Kidney tubule cell (primary cell): ENCODE results near the gene MAML3.

ENCODE experiments used
- DNase-seq: peaks from one replicate; pipeline ENCODE4 v3.0.0-alpha.2; 2018; ENCODE audit warnings: low spot score

MAML3 gene

DNA sequence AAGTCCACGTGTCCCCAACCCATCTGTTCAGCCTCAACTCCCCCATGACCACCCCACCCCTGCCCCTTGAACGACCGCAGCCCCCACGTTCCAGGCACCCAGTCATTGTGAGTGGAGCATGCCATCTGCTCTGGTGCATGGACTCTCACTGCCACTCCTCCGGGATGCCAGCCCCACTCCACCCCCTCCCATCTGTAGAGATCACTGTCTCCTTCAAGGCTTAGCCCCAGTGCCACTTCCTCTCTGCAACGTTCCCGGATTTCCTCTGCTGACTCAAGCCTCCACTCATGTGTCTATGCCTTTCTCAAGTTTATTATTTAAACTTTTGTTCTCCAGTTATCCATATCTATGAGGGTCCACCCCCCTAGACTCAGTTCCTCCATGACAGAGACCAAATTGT is 54.0 kb downstream of the MAML3 start:
- peak; percentile 35 for DNase-seq

DNA sequence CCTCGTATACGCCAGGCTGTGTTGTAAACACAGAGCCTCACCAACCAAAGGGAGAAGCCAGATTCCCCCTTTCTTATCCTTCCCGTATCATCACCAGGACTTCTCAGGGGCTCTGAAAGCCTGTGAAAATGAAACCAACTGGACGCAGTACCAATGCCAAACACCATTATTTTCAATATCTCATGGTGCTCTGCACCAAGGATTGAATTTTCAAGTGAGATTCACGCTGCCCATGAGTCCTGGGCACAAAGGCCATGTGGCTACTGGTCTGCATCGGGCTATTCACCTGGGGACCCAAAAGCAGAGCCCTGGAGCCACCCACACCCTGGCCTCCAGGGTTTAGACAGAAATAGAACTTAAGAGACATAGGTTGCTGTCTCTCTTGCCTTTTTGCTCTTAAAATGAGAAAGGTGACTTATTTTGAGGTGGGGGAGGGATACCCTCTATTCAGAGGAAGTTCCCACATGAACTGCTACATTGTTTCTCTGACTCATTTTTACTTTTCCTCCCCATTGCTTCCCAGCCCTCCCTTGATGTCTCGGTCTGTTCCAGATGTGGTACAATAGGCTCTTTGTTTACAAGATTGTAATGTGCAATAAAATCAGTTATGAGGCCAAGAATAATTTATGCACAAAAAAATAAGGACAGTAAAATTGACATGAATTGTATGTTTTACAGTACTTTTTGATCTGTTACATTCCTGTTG is 55.4 kb downstream of the MAML3 start:
- peak; percentile 76 for DNase-seq

DNA sequence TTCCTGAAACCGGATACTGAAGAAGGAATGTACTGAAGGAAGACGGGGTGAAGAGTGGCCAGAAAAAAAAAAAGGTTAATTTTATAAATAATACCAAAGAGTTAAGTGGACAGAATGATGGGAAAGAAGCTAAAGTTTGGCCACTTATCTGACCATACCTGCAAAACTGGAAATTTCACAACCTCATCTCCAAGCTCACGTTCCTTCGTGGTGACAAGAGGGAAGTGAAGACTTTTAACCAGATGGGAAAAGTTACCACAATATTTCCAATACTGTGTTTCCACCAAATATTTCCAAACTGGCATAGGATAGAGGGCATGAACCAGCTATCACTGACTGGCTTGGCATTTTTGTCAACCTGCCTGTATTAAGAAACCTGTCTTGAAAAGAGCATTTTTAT is 56.4 kb downstream of the MAML3 start:
- DNase-seq, result no peak

DNA sequence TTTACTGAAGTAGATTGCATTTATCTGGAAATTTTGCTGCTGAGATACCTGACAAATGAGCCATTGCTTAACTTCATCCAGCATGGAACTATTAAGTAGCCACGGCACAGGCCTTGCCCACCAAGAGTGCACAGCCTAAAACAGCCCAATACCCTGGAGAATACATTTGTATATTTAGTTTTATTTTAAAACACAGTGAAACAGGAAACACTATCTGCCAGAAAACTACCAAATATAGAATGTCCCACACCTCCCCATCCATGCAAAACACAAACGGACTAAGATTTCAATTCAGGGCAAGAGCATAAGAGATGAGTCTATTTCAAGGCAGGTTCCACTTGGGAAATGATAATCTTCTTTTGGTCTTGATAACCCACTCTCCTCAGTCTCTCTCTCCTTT is 57.1 kb downstream of the MAML3 start:
- no peak for DNase-seq

DNA sequence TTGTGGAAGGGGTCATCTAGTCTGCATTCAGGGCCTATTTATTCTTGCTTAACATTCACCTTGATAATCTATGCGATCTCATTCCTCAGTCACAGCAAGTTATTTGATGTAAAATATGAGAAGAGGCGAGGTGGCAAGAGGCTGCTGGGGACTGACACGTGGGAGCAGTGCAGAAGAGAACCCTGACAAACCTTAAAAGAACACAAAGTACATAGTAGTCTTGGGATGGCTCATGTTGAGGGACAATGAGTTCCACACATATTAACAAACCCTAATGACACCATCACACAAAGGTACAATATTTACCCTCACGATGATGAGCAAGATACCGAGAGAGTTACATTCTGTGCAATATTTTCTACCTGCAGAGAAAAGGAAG is 57.5 kb downstream of the MAML3 start:
- DNase-seq, result no peak

DNA sequence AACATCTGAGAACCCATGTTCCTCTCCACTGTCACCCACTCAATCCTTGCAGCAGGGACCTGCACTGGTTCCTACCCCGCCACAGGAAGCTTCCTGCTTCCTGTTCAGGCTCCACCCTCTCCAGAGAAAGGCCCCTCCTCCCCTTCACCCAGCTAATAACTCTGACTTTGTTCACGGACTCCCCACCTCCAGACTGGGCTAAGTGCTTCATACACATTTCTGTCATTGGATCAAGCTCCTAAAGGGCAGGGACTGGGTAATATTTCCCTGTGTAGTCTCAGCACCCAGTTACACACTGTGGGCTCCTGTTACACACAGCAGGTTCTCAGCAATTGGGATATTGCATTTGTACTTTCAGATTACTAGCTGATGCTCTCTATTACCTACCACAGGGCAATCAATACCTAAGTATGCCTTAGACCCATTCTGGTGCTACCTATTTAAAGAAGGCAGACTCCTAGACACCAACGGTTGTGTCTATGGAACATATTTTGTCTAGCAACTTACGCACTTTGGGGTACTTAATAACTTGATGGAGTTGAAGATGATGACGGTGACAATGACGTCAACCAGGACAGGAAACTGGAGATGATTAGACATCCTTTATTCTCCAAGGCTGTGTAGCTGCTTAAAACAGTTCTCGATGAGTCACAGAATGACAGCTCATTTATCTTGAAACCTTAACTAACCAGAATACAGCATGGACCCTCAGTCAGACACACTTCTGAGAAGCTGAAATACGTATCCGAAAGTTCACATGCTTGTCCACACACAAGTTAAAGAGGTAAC is 58.1 kb downstream of the MAML3 start:
- DNase-seq, result peak; percentile 81

DNA sequence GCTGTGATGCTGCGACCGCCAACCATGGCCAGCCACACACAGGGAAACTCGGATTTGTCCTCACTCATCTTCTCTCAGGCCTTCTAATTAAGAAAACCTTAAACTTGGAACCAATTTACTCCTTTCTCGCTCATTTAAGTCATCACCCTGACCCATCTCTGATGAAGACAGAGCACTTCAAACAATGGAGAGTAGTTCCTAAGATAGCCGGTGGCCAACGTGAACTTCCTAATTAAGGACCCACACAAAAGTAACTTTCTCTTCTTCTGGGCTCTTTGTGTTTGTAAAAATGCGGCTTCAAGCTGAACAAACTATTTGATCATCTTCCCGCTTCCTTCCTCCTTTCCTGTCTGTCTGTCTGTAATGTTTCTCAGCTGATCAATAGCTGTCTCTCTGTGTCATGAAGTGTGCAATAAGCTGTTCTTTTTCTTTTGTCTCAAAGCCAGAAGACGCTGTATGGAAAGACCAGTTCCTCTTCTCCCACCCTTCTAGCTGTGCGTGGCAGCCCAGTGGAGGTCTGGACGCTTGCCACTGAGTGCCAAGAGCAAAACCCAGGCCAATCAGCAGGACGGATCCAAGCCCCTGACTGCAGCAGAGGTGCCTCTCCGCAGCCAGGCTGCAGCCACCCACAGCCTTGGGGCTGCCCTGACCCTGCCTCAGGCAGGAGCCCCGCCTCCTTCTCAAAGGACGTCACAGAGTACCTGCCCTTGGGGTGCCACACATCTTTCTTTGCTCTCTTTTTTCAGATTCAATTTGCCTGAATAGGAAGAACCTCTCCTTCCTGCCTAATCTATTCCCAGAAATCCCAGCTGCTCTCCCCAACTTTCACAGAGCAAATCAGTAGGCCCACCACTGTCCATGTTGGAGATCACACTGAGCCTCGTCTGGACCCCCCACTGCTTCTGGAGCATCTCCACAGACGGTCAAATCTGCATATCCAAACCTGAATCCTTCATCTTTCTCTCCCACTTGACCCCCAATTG is 59.3 kb downstream of the MAML3 start:
- no peak for DNase-seq

DNA sequence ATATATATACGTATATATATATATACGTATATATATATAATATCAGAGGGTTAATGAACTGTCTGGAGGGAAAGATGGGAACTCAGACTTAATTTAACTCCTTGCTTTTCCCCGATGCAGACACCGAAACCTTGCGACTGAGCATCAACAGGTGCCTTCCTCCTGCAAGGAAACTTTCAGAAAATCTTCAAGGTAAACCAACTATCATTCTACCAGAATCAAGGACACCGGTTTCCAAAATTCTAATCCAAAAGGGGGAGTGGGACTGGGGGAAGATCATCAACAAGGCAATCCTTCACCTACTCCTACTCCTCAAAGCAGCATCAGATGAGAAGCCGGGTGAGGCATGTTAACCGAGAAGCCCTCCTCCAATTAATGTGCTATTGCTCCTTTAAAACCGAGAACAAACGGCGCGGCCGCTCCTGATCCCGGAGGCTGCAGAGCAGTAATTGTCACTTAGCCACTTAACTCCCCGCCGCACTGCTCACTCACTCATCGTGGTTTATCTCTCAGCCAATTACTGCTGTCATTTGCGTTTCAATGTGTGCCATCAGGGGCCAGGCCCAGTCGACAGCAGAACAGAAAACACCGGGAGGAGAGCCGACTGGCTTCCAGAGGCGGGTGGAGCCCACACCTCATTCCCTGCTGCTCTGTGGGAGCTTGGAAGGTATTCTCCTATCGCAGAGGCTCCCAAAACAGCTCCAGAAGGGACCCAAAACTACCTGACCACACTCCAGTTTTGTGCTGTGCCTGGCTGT is 61.7 kb downstream of the MAML3 start:
- DNase-seq, result no peak

DNA sequence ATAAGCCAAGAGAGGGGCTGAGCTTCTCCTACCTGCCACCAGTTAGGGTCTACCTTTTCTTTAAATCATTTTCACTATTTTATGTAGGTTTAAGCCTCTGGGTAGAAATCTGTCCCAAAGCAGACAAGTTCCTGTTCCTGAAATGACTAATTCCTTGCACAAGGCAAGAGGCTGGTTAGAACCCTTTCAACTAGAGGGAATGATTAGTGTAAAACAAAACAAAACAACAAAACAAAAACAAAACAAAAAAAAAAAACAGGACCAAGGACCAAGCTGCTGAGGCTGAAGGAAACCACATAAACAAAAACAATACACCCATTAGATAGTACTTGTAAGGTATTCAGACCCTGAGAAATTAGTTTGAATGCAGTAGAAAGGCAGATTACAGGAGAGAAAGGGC is 62.7 kb downstream of the MAML3 start:
- DNase-seq, result no peak

DNA sequence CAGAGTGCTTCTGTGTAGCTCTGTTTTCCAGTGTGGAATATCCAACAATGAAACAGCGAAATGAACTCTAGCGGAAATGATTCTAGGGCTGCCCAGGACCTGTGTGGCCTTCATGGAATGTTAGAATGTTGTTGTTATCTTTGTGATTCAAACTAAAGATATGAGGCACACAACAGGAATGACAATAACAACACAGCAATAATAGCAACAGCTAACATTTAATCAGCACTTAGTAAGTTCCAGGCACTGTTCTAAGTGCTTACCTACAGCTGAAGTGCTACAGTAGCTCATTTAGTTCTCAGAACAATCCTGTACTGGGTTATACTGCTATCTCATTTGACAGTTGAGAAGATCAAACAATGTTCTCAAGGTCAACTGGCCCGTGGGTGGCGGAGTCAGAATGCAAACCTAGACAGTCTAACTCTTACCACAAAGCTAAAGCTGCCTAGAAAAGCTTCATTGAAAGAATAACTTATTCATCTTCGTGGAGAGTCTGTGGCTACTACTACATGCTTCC is 63.7 kb downstream of the MAML3 start:
- peak; percentile 81 for DNase-seq

DNA sequence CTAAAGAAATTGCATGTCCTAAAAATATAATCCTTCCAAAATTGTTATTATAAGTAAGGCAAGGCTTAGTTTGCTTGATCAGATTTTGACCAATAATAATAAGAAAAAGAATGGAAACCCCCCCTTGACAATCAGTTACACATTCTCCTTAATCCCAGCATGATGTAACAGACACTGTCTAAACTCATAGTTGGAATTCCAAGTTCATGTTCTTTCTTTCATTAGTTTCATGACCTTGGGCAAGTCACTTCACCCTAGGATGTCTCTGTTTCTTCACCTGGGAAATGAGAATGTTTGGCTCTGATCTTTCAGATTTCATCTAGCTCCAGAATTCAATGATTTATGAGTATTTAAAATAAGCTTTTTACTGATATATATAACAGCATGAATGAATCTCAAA is 64.8 kb downstream of the MAML3 start:
- DNase-seq, result no peak

DNA sequence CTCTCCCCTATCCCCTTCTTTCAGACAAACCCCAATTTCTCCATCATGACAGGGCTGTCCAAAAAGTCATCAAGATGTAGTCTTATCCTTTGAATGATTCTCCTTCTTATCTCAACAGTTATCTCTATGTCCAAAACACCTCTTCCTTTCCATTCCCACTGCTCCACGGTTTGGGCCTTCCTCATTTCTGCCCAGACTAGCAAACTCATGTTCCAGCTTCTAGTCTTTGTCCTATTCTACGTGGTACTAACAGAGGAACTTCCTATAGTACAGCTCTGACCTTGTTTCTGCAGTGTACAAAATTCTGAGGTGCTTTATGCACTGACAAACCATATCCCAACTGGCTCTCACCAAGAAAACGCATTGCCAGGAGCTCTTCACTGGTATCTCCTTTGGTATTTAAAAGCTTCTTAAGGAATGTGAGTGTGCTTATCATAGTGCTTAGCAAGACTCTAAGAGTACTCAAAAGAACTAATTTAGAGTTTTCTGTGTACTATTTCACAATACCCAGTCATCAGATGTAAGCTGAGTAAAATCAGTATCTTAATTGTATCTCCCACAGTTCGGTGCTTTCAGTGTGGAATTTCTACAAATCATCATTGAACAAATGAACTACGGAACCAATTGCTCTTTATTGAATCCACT is 65.5 kb downstream of the MAML3 start:
- DNase-seq, result no peak

DNA sequence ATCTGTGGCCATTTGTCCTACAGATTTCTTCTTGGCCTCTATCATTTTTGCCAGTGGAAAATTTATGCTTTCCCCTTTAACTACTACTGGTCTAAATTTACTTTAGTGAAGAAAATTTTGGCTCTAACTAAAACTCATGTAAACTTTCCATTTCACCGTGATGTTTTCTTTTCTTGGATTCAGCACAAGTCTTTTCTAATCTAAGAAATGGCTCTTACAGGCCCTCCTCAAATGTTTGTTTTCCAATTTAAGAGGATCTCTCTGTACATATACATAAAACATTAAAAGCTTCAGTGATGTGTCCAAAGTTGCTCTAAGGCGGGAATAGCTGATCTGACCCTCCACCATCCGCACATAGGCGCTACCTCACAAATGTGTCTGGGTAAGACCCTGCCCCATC is 68.1 kb downstream of the MAML3 start:
- DNase-seq, result no peak

DNA sequence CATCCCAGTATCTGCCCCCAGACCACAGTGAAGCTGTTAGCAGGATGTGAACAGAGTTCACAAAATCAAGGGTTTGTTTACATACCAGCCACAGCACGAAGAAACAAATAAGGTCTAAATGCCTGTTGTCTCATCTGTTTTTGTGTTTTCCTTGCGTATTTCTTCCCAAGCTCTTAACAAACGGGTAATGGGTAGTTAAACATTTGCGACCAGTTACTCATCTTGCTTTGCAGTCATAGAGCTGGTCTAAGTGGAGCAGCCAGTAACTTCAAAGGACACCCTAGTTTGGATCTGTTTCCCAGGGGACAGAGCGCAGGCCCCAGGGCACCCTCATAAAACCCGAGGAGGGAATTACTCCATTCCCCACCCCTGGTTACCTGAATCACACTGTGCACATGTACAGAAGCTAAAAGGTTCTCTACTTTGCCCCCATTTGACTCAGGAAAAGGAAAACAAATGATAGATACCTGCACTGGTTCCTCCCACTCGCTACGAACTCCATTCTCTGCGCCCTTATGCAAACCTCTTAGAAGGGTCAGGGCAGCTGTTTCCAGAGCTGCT is 68.8 kb downstream of the MAML3 start:
- DNase-seq, result peak; percentile 66

DNA sequence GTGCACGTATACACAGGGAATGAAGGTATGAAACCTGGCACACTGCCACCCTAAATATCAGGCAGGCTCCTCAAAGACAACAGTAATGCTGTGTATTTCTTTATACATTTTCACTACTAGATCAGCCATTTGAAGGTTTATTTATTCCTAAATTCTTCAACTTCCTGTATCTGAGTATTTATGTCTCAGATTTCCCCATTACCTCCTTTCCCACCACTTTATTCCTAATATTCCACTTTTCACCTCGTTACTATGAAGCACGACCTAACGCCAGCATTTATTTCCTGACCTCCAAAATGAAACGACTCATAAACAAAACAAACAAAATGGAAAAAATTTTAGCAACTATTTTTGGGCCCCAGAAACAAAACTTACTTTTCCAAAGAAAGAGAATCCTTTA is 69.6 kb downstream of the MAML3 start:
- DNase-seq, result no peak

DNA sequence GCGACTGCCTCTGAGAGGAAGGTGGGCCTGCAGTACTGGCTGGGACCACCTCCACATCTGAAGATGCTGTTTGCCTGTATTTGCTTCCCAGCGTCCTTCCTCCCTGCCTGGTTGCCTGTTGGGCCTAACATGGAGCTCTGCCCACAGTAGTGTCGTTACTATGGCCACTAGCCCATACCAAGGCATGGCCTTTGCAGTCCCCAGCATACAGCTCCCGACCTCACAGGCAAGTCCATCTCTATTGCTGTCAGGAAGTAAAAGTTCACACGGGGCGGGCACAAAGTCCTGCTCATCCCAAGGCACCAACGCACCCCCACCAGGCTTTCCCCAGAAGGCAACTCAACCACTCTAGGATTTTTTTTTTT is 71.6 kb downstream of the MAML3 start:
- no peak for DNase-seq

DNA sequence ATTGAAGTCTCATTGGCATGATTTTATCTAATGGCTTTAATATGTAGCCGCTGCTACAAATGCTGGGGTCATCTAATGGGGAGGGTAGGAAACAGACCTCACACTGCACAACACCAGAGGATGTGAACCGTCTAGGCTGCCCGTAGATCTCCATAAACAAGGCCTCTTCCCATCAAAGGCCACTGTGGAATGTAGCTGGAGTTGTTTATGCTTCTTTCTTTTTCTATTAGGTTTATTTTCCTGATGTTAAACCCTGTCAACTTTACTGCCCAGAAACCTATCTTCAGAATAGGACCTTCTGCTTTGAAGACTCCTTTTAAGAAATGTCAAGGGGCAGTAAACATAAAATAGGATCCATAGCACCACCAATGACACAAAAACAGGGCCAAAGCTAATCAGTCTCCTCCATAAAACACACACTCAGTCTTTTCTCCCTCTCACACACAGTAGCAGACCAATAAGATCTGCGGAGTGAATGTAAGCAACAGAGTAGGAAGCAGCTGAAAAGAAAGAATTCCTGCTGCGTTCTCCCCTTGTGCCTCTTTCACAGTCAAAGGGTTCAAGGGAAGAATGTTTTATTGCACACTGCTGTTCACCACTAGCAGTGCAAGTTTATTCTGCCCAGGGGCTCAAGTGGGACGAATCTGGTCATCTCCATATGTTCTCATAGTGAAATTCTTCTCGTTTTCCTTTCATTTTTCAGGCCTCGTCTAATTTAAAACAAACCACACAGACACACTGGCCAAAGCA is 72.2 kb downstream of the MAML3 start:
- no peak for DNase-seq

DNA sequence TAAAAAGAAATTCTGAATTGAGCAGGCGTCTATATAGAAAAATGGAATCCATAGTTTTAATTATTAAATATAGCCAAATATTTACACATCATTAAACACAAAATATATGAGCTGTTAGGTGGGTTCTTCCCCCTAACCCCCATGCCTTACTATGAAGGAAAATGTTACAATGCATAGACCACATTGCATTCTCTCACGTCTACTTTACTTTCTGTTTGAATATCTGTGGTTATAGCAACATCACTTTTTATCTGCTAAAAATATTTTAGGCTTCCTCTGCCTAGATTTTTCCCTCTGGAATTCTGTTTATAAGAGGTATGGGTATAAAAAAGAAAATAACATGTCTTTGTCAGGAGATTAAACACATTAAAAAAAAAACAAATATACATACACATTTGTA is 73.1 kb downstream of the MAML3 start:
- DNase-seq, result no peak

DNA sequence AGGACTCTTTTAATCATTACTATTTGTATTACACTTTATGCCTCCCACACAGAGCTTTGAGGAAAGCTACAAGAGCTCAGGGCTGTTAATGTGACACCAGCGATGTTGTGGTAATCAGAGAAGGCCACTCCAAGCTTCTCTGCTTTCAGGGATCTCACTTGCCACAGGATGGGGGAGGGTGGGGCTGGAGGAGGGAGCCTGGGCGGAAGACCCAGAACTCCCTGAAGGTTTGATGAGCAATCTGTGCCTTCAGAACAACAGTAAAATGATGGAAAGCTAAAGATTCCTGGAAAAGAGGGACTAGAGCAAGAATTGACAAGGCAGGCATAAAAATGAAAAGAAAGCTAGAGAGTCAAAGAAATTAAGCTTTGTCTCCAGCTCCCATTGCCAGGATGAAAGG is 75.6 kb downstream of the MAML3 start:
- DNase-seq, result no peak

DNA sequence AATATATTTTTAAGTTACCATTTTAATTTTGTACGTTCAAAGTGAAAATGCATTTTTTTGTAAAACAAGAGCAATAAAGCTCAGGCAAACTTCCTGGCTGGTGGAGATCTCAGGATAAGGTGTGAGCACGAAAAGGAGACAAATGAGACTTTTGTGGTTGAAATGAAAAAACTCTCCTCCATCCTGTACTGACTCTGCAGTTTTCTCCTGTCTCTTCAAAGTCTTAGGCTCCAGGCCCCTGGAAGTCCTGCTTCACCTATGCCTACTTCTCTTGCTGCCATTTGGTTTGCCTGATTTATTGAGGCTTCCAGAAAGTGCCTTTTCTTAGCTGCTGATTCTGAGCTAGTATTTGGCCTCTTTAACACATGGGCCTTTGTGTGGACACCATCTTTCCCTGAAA is 77.7 kb downstream of the MAML3 start:
- no peak for DNase-seq
